HepG2 (cell line): Measurements from ENCODE around the gene USP10. TPM values are rescaled to one million over a fixed set of nuclear protein-coding genes. Genes with fewer than 3 reads are reported as not detected.

Source experiments
- ATAC-seq: fragments of 200-7000 bp; cut with Tn5 transposase; 3 replicates; pipeline ENCODE4 v1.9.1; 2020; ENCODE audit warnings: mild to moderate bottlenecking, moderate library complexity
- BruUV-seq: library from RNA; stranded (reverse); fragments of 400-500 nt; replicated peaks from 2 replicates; lab custom pipeline; 2021; lab: Mats Ljungman, UMichigan
- CTCF ChIA-PET: fragments of 300-600 bp; formaldehyde crosslinking; extraction: SDS; loops from one replicate; lab custom pipeline; 2021; ENCODE audit warnings: low total read pairs, inconsistent platforms, low intra/inter-chr PET ratio; lab: Yijun Ruan, JAX
- POLR2A ChIA-PET: fragments of 350-600 bp; sonication (Branson Sonifier 250); formaldehyde crosslinking; loops from one replicate; lab custom pipeline; 2020; ENCODE audit warnings: antibody characterized with exemption, inconsistent platforms; lab: Yijun Ruan, JAX
- DNase-seq: peaks from one replicate; pipeline ENCODE4 v3.0.0-alpha.2; 2015; ENCODE audit warnings: low spot score
- FAIRE-seq: peaks from 3 replicates; lab custom pipeline; 2011; peaks lifted over from hg19 to GRCh38; lab: Jason Lieb, UNC
- H2AFZ ChIP-seq: one replicate; pipeline ENCODE4 v1.6.1; 2011; ENCODE audit warnings: low read length, inconsistent platforms
- H3K27ac ChIP-seq: fragments of 300-600 bp; 3 replicates; pipeline ENCODE4 v1.8.0; 2011; ENCODE audit warnings: mixed run types, mild to moderate bottlenecking, mixed read lengths, low read length, inconsistent platforms; ENCODE audit not compliant: insufficient read depth; ENCODE audit errors: extremely low read length
- H3K27me3 ChIP-seq, 2 experiments: fragments of 200-600 bp in 1 of 2; 2 replicates in 1 of 2; 3 replicates in 1 of 2; pipeline versions ENCODE4 v1.6.0 to v1.8.0; 2011; ENCODE audit warnings: low read length in 2 of 2, mild to moderate bottlenecking in 2 of 2, moderate library complexity in 2 of 2, inconsistent platforms in 1 of 2; ENCODE audit not compliant: insufficient read depth in 2 of 2, control insufficient read depth in 1 of 2
- H3K36me3 ChIP-seq, 2 experiments: fragments of 200-600 bp in 1 of 2; replicated peaks in 1 of 2; 2 replicates in 1 of 2; 3 replicates in 1 of 2; pipeline versions ENCODE4 v1.5.1 to v1.8.0; 2011; ENCODE audit warnings: low read length in 2 of 2, inconsistent platforms in 1 of 2; ENCODE audit not compliant: insufficient read depth in 2 of 2, control insufficient read depth in 1 of 2
- H3K4me1 ChIP-seq: 2 replicates; pipeline ENCODE4 v1.5.1; 2012; ENCODE audit warnings: low read length, inconsistent platforms; ENCODE audit not compliant: insufficient read depth
- H3K4me2 ChIP-seq: 2 replicates; pipeline ENCODE4 v1.6.0; 2011; ENCODE audit warnings: low read depth, low read length, inconsistent platforms
- H3K4me3 ChIP-seq, 3 experiments: fragments of 200-600 bp in 1 of 3; sonication (generic), shearing (Covaris generic) in 1 of 3; replicated peaks in 1 of 3; 2 replicates each; pipeline ENCODE4 v1.5.1; 2011 to 2016; ENCODE audit warnings: low read length in 3 of 3, inconsistent platforms in 2 of 3, low read depth in 2 of 3, mild to moderate bottlenecking in 2 of 3, control low read depth in 1 of 3, mixed read lengths in 1 of 3; ENCODE audit not compliant: insufficient read depth in 1 of 3
- H3K79me2 ChIP-seq: one replicate; pipeline ENCODE4 v1.6.1; 2011; ENCODE audit warnings: low read length, inconsistent platforms; ENCODE audit not compliant: insufficient read depth
- H3K9ac ChIP-seq: 2 replicates; pipeline ENCODE4 v1.6.0; 2011; ENCODE audit warnings: mild to moderate bottlenecking, low read depth, low read length, inconsistent platforms; ENCODE audit not compliant: insufficient read depth
- H3K9me3 ChIP-seq: 2 replicates; pipeline ENCODE4 v1.5.1; 2012; ENCODE audit warnings: mild to moderate bottlenecking, low read length
- H4K20me1 ChIP-seq: 2 replicates; pipeline ENCODE4 v1.6.0; 2011; ENCODE audit warnings: inconsistent platforms, mild to moderate bottlenecking, low read length, moderate library complexity; ENCODE audit not compliant: insufficient read depth
- CHD4 ChIP-seq: fragments of 200-600 bp; sonication (generic); IDR thresholded peaks from 2 replicates; pipeline ENCODE4 v1.7.0; 2017; ENCODE audit warnings: mild to moderate bottlenecking, low read length, borderline replicate concordance
- EHMT2 ChIP-seq: fragments of 200-600 bp; sonication (generic); IDR thresholded peaks from 2 replicates; pipeline ENCODE4 v1.7.0; 2017; ENCODE audit warnings: antibody characterized with exemption, low read depth, low read length, borderline replicate concordance
- KDM1A ChIP-seq: IDR thresholded peaks from 2 replicates; pipeline ENCODE4 v1.6.1; 2016; ENCODE audit warnings: missing compliant biosample characterization
- NFYC ChIP-seq: IDR thresholded peaks from 2 replicates; pipeline ENCODE4 v1.6.1; 2016; ENCODE audit warnings: missing genetic modification reagents, missing compliant biosample characterization
- PHF8 ChIP-seq: sonication (generic); formaldehyde crosslinking; IDR thresholded peaks from 2 replicates; pipeline ENCODE4 v1.5.0; 2020; ENCODE audit warnings: missing genetic modification reagents
- SMARCE1 ChIP-seq: fragments of 450-650 bp; IDR thresholded peaks from 2 replicates; pipeline ENCODE4 v1.6.1; 2017; ENCODE audit warnings: borderline replicate concordance
- SMYD3 ChIP-seq: sonication (generic); formaldehyde crosslinking; IDR thresholded peaks from 2 replicates; pipeline ENCODE4 v1.8.1; 2023; ENCODE audit warnings: mild to moderate bottlenecking, missing genetic modification reagents
- SNAPC2 ChIP-seq: sonication (generic); formaldehyde crosslinking; IDR thresholded peaks from 2 replicates; pipeline ENCODE4 v1.8.1; 2022; ENCODE audit warnings: mild to moderate bottlenecking, missing genetic modification reagents
- ZMYM3 ChIP-seq: sonication (generic); formaldehyde crosslinking; IDR thresholded peaks from 2 replicates; pipeline ENCODE4 v1.5.1; 2020; ENCODE audit warnings: mild to moderate bottlenecking, missing genetic modification reagents
- ZNF101 ChIP-seq: sonication (generic); formaldehyde crosslinking; IDR thresholded peaks from 2 replicates; pipeline ENCODE4 v1.4.0; 2020; ENCODE audit warnings: mild to moderate bottlenecking, low read depth, missing genetic modification reagents, borderline replicate concordance
- ZNF138 ChIP-seq: sonication (generic); formaldehyde crosslinking; IDR thresholded peaks from 2 replicates; pipeline ENCODE4 v1.5.0; 2020; ENCODE audit warnings: mild to moderate bottlenecking, low read depth, missing genetic modification reagents
- ZNF24 ChIP-seq: fragments of 450-650 bp; IDR thresholded peaks from 2 replicates; pipeline ENCODE4 v1.6.1; 2017; ENCODE audit warnings: antibody characterized with exemption, mild to moderate bottlenecking
- ZNF282 ChIP-seq: fragments of 450-650 bp; IDR thresholded peaks from 2 replicates; pipeline ENCODE4 v1.6.1; 2018; ENCODE audit not compliant: partially characterized antibody
- ZNF564 ChIP-seq: sonication (generic); formaldehyde crosslinking; IDR thresholded peaks from 2 replicates; pipeline ENCODE4 v1.8.1; 2023; ENCODE audit warnings: mild to moderate bottlenecking, missing genetic modification reagents
- ZNF569 ChIP-seq: sonication (generic); formaldehyde crosslinking; IDR thresholded peaks from 2 replicates; pipeline ENCODE4 v1.5.0; 2020; ENCODE audit warnings: mild to moderate bottlenecking, missing genetic modification reagents, moderate library complexity, borderline replicate concordance
- ZNF589 ChIP-seq: sonication (generic); formaldehyde crosslinking; conservative IDR thresholded peaks from 2 replicates; pipeline ENCODE4 v1.8.0; 2022; ENCODE audit warnings: mild to moderate bottlenecking, moderate library complexity, missing genetic modification reagents
- ZNF629 ChIP-seq: sonication (generic); formaldehyde crosslinking; conservative IDR thresholded peaks from 2 replicates; pipeline ENCODE4 v1.5.0; 2020; ENCODE audit warnings: missing genetic modification reagents
- ZNF781 ChIP-seq: sonication (generic); formaldehyde crosslinking; IDR thresholded peaks from 2 replicates; pipeline ENCODE4 v1.5.1; 2020; ENCODE audit warnings: borderline replicate concordance, mild to moderate bottlenecking, missing genetic modification reagents; ENCODE audit errors: not compliant biosample characterization
- WGBS: methylation state at CpG from one replicate; pipeline ENCODE4 v1.1.6; 2017; ENCODE audit warnings: low lambda C conversion rate; 5-methylcytosine and 5-hydroxymethylcytosine counted together
- in situ Hi-C: cut with HindIII; loops from 2 replicates; pipeline ENCODE4 v1.10.0; 2017; ENCODE audit warnings: low pct_unique_long_range_greater_than_20kb; ENCODE audit not compliant: extremely low pct_ligation_motif_present
- intact Hi-C: fragments of 100-400 bp; cut with micrococcal nuclease; formaldehyde crosslinking; loops from one replicate; pipeline ENCODE4 v1.10.0; 2022; ENCODE audit not compliant: unreplicated experiment
- polyA plus RNA-seq, 8 experiments: library from polyadenylated mRNA; depleted of rRNA in 3 of 8; stranded (reverse) in 7 of 8; unstranded in 1 of 8; fragments of >200 nt; fragmentation: Illumina TruSeq in 4 of 8; extraction: Trizol in 4 of 8; gene quantifications; 2 replicates each; pipeline versions ENCODE4 v1.2.1 to v1.2.3, GENCODE V29; 2011 to 2016; ENCODE audit warnings: low read depth in 4 of 8, missing spikeins in 1 of 8, mixed read lengths in 1 of 8; ENCODE audit not compliant: insufficient read depth in 1 of 8
- total RNA-seq, 5 experiments: library from RNA; depleted of rRNA; stranded (reverse); fragments of >200 nt; fragmentation: Illumina TruSeq; extraction: Trizol; gene quantifications; 2 replicates each; pipeline ENCODE4 v1.2.3, GENCODE V29; 2016; ENCODE audit warnings: low read depth in 1 of 5
- TF ChIP-seq, protein P1 (sequence below): sonication (generic); formaldehyde crosslinking; IDR thresholded peaks from 2 replicates; pipeline ENCODE4 v1.8.1; 2023; ENCODE audit warnings: missing genetic modification reagents, inconsistent platforms, borderline replicate concordance
- TF ChIP-seq, protein P2 (sequence below): IDR thresholded peaks from 2 replicates; pipeline ENCODE4 v1.6.1; 2016; ENCODE audit warnings: missing genetic modification reagents, missing compliant biosample characterization
- TF ChIP-seq, protein P3 (sequence below): IDR thresholded peaks from 2 replicates; pipeline ENCODE4 v1.6.1; 2016

The USP10 gene
- total and polyA plus RNA-seq, 2 of the 13 experiments (the other 11 are each of a cell fraction or from before 2014, with no cell fraction given), result 79.1 to 122 TPM

DNA sequence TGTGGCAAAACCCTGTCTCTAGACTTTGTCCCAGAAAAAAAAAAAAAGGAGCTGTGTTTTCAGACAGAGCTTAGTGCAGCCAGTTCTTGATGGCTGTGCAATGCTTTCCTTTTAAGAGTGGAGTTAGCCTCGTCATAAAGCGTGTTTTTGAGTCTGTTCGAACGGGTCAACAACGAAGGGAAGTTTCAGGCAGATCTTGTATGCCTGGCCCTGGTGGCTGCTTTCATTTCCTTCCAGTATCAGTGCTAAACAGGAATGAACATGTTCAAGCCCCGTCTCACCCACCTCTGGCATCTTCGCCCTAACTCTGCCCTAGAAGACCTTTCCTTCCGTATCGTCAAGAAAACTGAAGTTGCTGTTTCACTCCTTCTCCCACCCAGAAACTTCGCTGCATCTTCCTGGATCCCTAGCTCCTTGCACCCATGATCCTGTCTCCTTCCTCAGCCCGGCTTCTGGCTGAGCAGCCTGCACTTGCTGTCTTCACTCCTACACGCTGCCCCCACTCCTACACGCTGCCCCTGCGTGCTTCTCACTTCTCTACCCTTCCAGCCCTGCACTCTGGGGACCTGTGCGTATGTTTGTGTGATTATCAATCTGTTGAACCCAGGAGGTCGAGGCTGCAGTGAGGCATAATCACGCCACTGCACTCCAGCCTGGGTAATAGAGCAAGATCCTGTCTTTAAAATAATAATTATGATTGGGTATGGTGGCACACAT lies 55.3 kb downstream of the USP10 start (continued):
- no peak for TF ChIP-seq ZNF24
- TF ChIP-seq, all 625 proteins: peak for 3

DNA sequence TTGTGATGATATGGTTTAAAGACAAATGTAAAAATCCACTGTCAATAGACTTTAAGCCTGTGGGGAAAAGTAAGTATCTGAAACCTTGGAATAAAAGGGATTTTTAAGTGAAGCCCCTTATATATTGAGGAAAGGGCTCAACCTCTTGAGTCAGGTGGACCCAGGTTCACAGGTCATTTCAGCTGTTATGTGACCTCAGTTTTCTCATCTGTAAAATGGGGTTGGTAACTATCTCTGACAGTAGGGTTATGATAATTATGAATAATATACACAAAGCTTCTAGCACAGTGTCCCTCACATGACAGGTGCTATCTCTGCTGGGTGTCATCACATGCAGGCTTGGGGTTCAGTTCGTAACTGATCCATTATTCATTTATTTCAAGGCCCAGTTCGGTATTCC lies 57.0 kb downstream of the USP10 start:
- Histone ChIP-seq H3K4me2 (no peak overlapping the region), H3K79me2 (peaks cover 73% of the 10 kb centered on the region), H3K27ac (no peak overlapping the region), H3K36me3 (peaks cover 23 to 49% of the 10 kb centered on the region in 2 experiments), H3K9me3 (no peaks in the 10 kb centered on the region), H3K9ac (no peak overlapping the region), H2AFZ (no peak overlapping the region), H3K27me3 (no peaks in the 10 kb centered on the region), H3K4me3 (no peak overlapping the region), H4K20me1 (peaks cover 72% of the 10 kb centered on the region), H3K4me1 (peaks cover 41% of the 10 kb centered on the region)
- ChIA-PET CTCF (interaction anchor here (3.5 kb wide), 1 partner anchor 213 kb away, joined by 28 read pairs; no protein-coding TSS in a partner anchor), POLR2A (no interaction called here)
- DNase-seq (no peak), ATAC-seq (no peak), FAIRE-seq (no peak)
- in situ Hi-C loops, result loop anchor here (5.0 kb wide), 1 partner anchor 215 kb away; no protein-coding TSS in a partner anchor
- no TSS peak for BruUV-seq
- WGBS, result 47% methylated on average over 2 of the region's 2 CpGs
- intact Hi-C loops, result no loop called here
- TF ChIP-seq, protein P1, sequence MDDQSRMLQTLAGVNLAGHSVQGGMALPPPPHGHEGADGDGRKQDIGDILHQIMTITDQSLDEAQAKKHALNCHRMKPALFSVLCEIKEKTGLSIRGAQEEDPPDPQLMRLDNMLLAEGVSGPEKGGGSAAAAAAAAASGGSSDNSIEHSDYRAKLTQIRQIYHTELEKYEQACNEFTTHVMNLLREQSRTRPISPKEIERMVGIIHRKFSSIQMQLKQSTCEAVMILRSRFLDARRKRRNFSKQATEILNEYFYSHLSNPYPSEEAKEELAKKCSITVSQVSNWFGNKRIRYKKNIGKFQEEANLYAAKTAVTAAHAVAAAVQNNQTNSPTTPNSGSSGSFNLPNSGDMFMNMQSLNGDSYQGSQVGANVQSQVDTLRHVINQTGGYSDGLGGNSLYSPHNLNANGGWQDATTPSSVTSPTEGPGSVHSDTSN (CRISPR knock-in tag), result no peak
- TF ChIP-seq ZNF589, result no peak
- no peak for TF ChIP-seq SMYD3 (CRISPR knock-in tag)
- no peak for TF ChIP-seq SNAPC2 (CRISPR knock-in tag)
- TF ChIP-seq ZNF138 (CRISPR knock-in tag), result no peak
- TF ChIP-seq ZNF629 (CRISPR knock-in tag), result peak; percentile 97
- TF ChIP-seq, protein P2, sequence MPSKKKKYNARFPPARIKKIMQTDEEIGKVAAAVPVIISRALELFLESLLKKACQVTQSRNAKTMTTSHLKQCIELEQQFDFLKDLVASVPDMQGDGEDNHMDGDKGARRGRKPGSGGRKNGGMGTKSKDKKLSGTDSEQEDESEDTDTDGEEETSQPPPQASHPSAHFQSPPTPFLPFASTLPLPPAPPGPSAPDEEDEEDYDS (CRISPR knock-in tag), result no peak
- TF ChIP-seq ZNF101 (CRISPR knock-in tag), result no peak
- no peak for TF ChIP-seq ZNF569
- TF ChIP-seq, protein P3, sequence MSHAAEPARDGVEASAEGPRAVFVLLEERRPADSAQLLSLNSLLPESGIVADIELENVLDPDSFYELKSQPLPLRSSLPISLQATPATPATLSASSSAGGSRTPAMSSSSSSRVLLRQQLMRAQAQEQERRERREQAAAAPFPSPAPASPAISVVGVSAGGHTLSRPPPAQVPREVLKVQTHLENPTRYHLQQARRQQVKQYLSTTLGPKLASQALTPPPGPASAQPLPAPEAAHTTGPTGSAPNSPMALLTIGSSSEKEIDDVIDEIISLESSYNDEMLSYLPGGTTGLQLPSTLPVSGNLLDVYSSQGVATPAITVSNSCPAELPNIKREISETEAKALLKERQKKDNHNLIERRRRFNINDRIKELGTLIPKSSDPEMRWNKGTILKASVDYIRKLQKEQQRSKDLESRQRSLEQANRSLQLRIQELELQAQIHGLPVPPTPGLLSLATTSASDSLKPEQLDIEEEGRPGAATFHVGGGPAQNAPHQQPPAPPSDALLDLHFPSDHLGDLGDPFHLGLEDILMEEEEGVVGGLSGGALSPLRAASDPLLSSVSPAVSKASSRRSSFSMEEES (CRISPR knock-in tag), result no peak
- no peak for TF ChIP-seq NFYC (CRISPR knock-in tag)
- peak; percentile 39; the same call in 1 of the 2 replicates for TF ChIP-seq ZMYM3 (CRISPR knock-in tag)
- no peak for TF ChIP-seq ZNF781 (CRISPR knock-in tag)
- no peak for TF ChIP-seq KDM1A
- TF ChIP-seq CHD4, result peak; percentile 89; the same call in 1 of the 2 replicates
- TF ChIP-seq ZNF564, result no peak
- TF ChIP-seq SMARCE1, result no peak
- TF ChIP-seq EHMT2, result no peak
- TF ChIP-seq PHF8 (CRISPR knock-in tag), result no peak
- TF ChIP-seq ZNF282, result no peak
